ENCODE data around the gene FCF1.
"Not testable (repeated sequence)": the region's sequence is repeated elsewhere in the genome, so short reads cannot be mapped to it uniquely, and the experiment has no call there.

Gene FCF1

DNA sequence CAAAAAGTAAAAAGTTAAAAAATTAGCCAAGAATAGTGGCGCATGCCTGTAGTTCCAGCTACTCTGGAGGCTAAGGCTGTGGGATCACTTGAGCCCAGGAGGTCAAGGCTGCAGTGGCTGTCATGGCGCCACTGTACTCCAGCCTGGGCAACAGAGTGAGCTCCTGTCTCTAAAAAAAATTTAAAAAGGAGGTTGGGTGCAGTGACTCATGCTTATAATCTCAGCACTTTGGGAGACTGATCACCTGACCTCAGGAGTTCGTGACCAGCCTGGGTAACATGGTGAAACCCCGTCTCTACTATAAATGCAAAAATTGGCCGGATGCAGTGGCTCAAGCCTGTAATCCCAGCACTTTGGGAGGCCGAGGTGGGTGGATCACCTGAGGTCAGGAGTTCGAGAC, 42.0 kb downstream of the FCF1 start:
- in situ Hi-C loops (cut with HindIII; ENCODE audit: low pct_ligation_motif_present, low pct_unique_long_range_greater_than_20kb, low sequenced_read_pairs): no loop called here
- DNase-seq: no peak

- no peak for DNase-seq
- in situ Hi-C loops (cut with HindIII; ENCODE audit: low pct_ligation_motif_present, low pct_unique_long_range_greater_than_20kb, low sequenced_read_pairs): no loop called here
These were observed 43.4 kb downstream of the FCF1 start for GRCh38 chr14:74756326-74756725.

DNA sequence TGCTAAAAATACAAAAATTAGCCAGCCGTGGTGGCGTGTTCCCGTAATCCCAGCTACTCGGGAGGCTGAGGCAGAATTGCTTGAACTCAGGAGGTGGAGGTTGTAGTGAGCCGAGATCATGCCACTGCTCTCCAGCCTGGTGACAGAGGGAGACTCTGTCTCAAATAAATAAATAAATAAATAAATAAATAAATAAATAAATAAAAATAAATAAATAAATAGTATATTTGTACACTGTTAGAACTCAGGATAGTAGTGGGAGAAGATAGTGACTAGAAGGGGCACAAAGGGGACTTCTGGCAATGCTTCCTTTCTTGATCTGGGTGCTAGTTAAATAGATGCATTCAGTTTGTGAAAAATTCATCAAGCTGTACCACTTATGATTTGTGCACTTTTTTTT, 45.6 kb downstream of the FCF1 start:
- DNase-seq; in situ Hi-C loops (cut with HindIII; ENCODE audit: low pct_ligation_motif_present, low pct_unique_long_range_greater_than_20kb, low sequenced_read_pairs): not testable (repeated sequence)

- in situ Hi-C loops (cut with HindIII; ENCODE audit: low pct_ligation_motif_present, low pct_unique_long_range_greater_than_20kb, low sequenced_read_pairs): no loop called here
- DNase-seq: peak; percentile 94
These were observed 50.2 kb downstream of the FCF1 start, which contains the start of gene YLPM1 for GRCh38 chr14:74762917-74763802. TSS of gene YLPM1 (plus strand) at chr14:74763316. CDS start at chr14:74763490, 174 bp downstream.

GRCh38 chr14:74763803-74764531, 51.0 kb downstream of the FCF1 start:
- in situ Hi-C loops (cut with HindIII; ENCODE audit: low pct_ligation_motif_present, low pct_unique_long_range_greater_than_20kb, low sequenced_read_pairs): no loop called here
- DNase-seq: no peak

DNA sequence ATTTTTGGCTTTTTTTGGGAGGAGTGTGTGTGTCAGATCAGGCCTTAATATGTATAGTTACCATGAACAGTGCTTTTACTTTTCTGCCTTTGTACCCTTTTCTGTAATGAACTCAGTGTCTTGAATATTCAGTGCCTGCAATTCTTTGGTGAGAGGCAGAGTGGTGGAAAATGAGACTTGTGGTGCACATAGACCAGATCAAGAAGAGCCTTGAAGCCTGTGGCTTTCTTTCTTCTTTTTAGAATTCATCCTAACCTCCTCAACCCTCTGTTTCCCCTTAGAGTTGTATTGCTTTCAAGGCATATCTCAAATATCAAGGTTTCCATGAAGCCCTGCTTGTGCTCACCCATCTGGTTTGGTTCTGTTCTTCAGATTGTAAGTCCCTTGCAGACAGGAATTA, 52.8 kb downstream of the FCF1 start:
- no peak for DNase-seq
- in situ Hi-C loops (cut with HindIII; ENCODE audit: low pct_ligation_motif_present, low pct_unique_long_range_greater_than_20kb, low sequenced_read_pairs): no loop called here

DNA sequence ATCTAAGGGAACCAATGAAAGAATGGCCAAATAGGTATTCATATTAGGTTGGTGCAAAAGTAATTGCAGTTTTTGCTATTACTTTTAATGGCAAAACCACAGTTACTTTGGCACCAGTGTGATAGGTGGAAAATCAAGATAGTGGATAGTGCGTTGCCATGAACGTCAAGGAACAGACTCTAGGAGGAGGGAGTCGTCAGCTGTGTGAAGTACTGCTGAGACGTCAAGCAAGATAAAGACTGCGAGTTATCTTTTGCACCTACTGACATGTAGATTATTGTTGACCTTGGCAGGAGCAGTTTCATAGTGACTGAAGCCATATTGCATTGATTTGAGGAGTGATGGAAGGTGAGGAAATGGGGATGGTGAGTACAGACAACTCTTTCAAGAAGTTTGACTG, 58.5 kb downstream of the FCF1 start:
- in situ Hi-C loops (cut with HindIII; ENCODE audit: low pct_ligation_motif_present, low pct_unique_long_range_greater_than_20kb, low sequenced_read_pairs): no loop called here
- DNase-seq: no peak

GRCh38 chr14:74784634-74785033, 71.7 kb downstream of the FCF1 start:
- DNase-seq: no peak
- in situ Hi-C loops (cut with HindIII; ENCODE audit: low pct_ligation_motif_present, low pct_unique_long_range_greater_than_20kb, low sequenced_read_pairs): no loop called here

- in situ Hi-C loops (cut with HindIII; ENCODE audit: low pct_ligation_motif_present, low pct_unique_long_range_greater_than_20kb, low sequenced_read_pairs): no loop called here
- DNase-seq: no peak
These were observed 72.2 kb downstream of the FCF1 start for GRCh38 chr14:74785056-74785613.

GRCh38 chr14:74786796-74787315, 73.9 kb downstream of the FCF1 start:
- in situ Hi-C loops (cut with HindIII; ENCODE audit: low pct_ligation_motif_present, low pct_unique_long_range_greater_than_20kb, low sequenced_read_pairs): no loop called here
- no peak for DNase-seq

All from ACHN (cell line).